Measurements from ENCODE around the gene STUM.

STUM gene

GRCh38 chr1:226560243-226560642 lies 11.7 kb downstream of the STUM start:
- DNase-seq (ENCODE audit: low spot score) (no peak), FAIRE-seq (no peak)

GRCh38 chr1:226562989-226563388 lies 14.4 kb downstream of the STUM start:
- DNase-seq (ENCODE audit: low spot score) = no peak
- no peak for FAIRE-seq

GRCh38 chr1:226563666-226564065 lies 15.1 kb downstream of the STUM start:
- no peak for FAIRE-seq
- no peak for DNase-seq (ENCODE audit: low spot score)

- no peak for FAIRE-seq
- DNase-seq (ENCODE audit: low spot score) = no peak
These were observed 16.9 kb downstream of the STUM start for GRCh38 chr1:226565476-226565875.

GRCh38 chr1:226566234-226566633 lies 17.7 kb downstream of the STUM start:
- FAIRE-seq (no peak), DNase-seq (ENCODE audit: low spot score) (no peak)

GRCh38 chr1:226566760-226567159 lies 18.2 kb downstream of the STUM start:
- no peak for DNase-seq (ENCODE audit: low spot score)
- no peak for FAIRE-seq

- no peak for DNase-seq (ENCODE audit: low spot score)
- no peak for FAIRE-seq
These were observed 19.7 kb downstream of the STUM start for GRCh38 chr1:226568077-226568831.

- DNase-seq (ENCODE audit: low spot score) (no peak), FAIRE-seq (no peak)
These were observed 20.6 kb downstream of the STUM start for GRCh38 chr1:226568975-226569741.

GRCh38 chr1:226569879-226570547 lies 21.4 kb downstream of the STUM start:
- DNase-seq (ENCODE audit: low spot score) (peak; percentile 53), FAIRE-seq (no peak)

GRCh38 chr1:226571893-226572292 lies 23.3 kb downstream of the STUM start:
- FAIRE-seq (no peak), DNase-seq (ENCODE audit: low spot score) (no peak)

- DNase-seq (ENCODE audit: low spot score) (no peak), FAIRE-seq (no peak)
These were observed 23.8 kb downstream of the STUM start for GRCh38 chr1:226572325-226572726.

- FAIRE-seq (no peak), DNase-seq (ENCODE audit: low spot score) (no peak)
These were observed 25.5 kb downstream of the STUM start for GRCh38 chr1:226574044-226574443.

GRCh38 chr1:226574591-226575435 lies 26.2 kb downstream of the STUM start:
- no peak for FAIRE-seq
- no peak for DNase-seq (ENCODE audit: low spot score)

GRCh38 chr1:226575436-226575720 lies 26.8 kb downstream of the STUM start:
- DNase-seq (ENCODE audit: low spot score) = no peak
- no peak for FAIRE-seq

GRCh38 chr1:226575739-226576378 lies 27.3 kb downstream of the STUM start:
- FAIRE-seq (no peak), DNase-seq (ENCODE audit: low spot score) (no peak)

- no peak for DNase-seq (ENCODE audit: low spot score)
- no peak for FAIRE-seq
These were observed 28.0 kb downstream of the STUM start for GRCh38 chr1:226576601-226577000.

GRCh38 chr1:226577401-226578180 lies 29.0 kb downstream of the STUM start:
- no peak for DNase-seq (ENCODE audit: low spot score)
- FAIRE-seq = no peak

- no peak for FAIRE-seq
- no peak for DNase-seq (ENCODE audit: low spot score)
These were observed 30.5 kb downstream of the STUM start for GRCh38 chr1:226578946-226579578.

- FAIRE-seq = no peak
- DNase-seq (ENCODE audit: low spot score) = no peak
These were observed 31.3 kb downstream of the STUM start for GRCh38 chr1:226579781-226580323.

Data from urothelium cell line (cell line).